ENCODE measurements around the gene PRICKLE3.

Gene PRICKLE3

DNA sequence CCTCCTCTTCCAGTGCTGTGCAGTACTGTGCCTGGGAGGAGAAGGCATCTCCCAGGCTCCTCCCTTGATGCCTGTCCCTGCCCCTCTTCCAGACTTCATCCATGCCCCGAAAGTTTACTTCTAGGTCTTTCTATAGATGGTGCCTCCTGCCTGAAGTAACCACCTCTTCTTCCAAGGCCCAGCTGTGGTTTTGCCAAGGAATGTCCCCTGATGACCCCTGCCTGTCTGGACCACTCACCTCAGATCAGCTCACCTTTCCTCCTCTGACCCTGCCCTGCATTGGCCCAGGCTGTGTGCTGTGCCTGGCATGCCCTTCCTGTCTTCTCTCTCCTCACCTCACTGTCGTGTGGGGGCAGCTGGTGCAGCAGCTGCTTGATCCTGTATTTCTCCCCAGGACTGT is 6.8 kb downstream of the PRICKLE3 start:
- no peak overlapping the region for H3K9ac ChIP-seq (ENCODE audit: low read depth, low read length, poor library complexity, severe bottlenecking)
- no peaks in the 10 kb centered on the region for H3K9me3 ChIP-seq (ENCODE audit: insufficient read depth, low read depth, low read length)
- H3K27me3 ChIP-seq (ENCODE audit: insufficient read depth, low read length, poor library complexity, severe bottlenecking) = no peaks in the 10 kb centered on the region
- H3K79me2 ChIP-seq (ENCODE audit: insufficient read depth, low read length) = peaks cover 9% of the 10 kb centered on the region; the same call in 1 of the 2 replicates
- no peaks in the 10 kb centered on the region for H3K36me3 ChIP-seq (ENCODE audit: insufficient read depth, low read length)
- no peak overlapping the region for H2AFZ ChIP-seq (ENCODE audit: low read length)
- H3K4me2 ChIP-seq (ENCODE audit: low read depth, low read length, poor library complexity, severe bottlenecking) = no peak overlapping the region
- peaks cover 4% of the 10 kb centered on the region for H4K20me1 ChIP-seq (ENCODE audit: insufficient read depth, low read length, poor library complexity, severe bottlenecking)
- no peak overlapping the region for H3K4me3 ChIP-seq (ENCODE audit: low read length, poor library complexity, severe bottlenecking)
- no peaks in the 10 kb centered on the region for H3F3A ChIP-seq (ENCODE audit: low read depth)
- TF ChIP-seq EZH2phosphoT487 (IDR thresholded peaks at IDR 0.05; ENCODE audit: borderline replicate concordance) = no peak
- TF ChIP-seq, protein P1, sequence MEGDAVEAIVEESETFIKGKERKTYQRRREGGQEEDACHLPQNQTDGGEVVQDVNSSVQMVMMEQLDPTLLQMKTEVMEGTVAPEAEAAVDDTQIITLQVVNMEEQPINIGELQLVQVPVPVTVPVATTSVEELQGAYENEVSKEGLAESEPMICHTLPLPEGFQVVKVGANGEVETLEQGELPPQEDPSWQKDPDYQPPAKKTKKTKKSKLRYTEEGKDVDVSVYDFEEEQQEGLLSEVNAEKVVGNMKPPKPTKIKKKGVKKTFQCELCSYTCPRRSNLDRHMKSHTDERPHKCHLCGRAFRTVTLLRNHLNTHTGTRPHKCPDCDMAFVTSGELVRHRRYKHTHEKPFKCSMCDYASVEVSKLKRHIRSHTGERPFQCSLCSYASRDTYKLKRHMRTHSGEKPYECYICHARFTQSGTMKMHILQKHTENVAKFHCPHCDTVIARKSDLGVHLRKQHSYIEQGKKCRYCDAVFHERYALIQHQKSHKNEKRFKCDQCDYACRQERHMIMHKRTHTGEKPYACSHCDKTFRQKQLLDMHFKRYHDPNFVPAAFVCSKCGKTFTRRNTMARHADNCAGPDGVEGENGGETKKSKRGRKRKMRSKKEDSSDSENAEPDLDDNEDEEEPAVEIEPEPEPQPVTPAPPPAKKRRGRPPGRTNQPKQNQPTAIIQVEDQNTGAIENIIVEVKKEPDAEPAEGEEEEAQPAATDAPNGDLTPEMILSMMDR (conservative IDR thresholded peaks at IDR 0.05; ENCODE audit: low read length) = no peak
- H3K9me2 ChIP-seq (replicated peaks; ENCODE audit: low read depth, low read length) = no peaks in the 10 kb centered on the region
- H3K4me1 ChIP-seq (ENCODE audit: insufficient read depth, low read length, poor library complexity, severe bottlenecking) = peaks cover 7% of the 10 kb centered on the region

DNA sequence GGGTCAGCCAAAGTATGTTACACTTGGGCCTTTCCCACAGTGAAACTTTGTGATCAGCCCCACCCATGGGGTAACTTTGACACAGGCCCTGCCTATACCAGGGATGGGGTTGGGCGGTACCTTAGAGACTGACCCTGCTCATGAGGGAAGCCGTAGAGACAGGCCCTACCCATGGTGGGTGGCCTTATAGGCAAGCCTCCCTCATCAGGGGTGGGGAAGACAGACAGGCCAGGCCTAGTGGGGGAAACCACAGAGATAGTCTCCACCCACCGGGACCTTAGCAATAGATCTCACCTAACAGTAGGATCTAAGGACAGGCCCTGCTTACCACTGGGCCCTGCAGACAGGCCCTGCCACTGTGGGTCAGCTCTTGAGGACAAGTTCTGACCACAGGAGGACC is 7.6 kb downstream of the PRICKLE3 start:
- Histone ChIP-seq H3K4me1 (ENCODE audit: insufficient read depth, low read length, poor library complexity, severe bottlenecking) (peaks cover 11% of the 10 kb centered on the region), H3K9me2 (replicated peaks; ENCODE audit: low read depth, low read length) (no peaks in the 10 kb centered on the region), H3K9ac (ENCODE audit: low read depth, low read length, poor library complexity, severe bottlenecking) (no peak overlapping the region), H3F3A (ENCODE audit: low read depth) (no peaks in the 10 kb centered on the region), H3K79me2 (ENCODE audit: insufficient read depth, low read length) (peaks cover 14% of the 10 kb centered on the region), H4K20me1 (ENCODE audit: insufficient read depth, low read length, poor library complexity, severe bottlenecking) (peaks cover 5% of the 10 kb centered on the region), H3K4me3 (ENCODE audit: low read length, poor library complexity, severe bottlenecking) (no peak overlapping the region), H3K36me3 (ENCODE audit: insufficient read depth, low read length) (no peaks in the 10 kb centered on the region), H2AFZ (ENCODE audit: low read length) (no peak overlapping the region), H3K4me2 (ENCODE audit: low read depth, low read length, poor library complexity, severe bottlenecking) (no peak overlapping the region), H3K9me3 (ENCODE audit: insufficient read depth, low read depth, low read length) (no peaks in the 10 kb centered on the region), H3K27me3 (ENCODE audit: insufficient read depth, low read length, poor library complexity, severe bottlenecking) (no peaks in the 10 kb centered on the region)
- TF ChIP-seq, protein P1 (conservative IDR thresholded peaks at IDR 0.05; ENCODE audit: low read length) = no peak
- TF ChIP-seq EZH2phosphoT487 (IDR thresholded peaks at IDR 0.05; ENCODE audit: borderline replicate concordance) = no peak

DNA sequence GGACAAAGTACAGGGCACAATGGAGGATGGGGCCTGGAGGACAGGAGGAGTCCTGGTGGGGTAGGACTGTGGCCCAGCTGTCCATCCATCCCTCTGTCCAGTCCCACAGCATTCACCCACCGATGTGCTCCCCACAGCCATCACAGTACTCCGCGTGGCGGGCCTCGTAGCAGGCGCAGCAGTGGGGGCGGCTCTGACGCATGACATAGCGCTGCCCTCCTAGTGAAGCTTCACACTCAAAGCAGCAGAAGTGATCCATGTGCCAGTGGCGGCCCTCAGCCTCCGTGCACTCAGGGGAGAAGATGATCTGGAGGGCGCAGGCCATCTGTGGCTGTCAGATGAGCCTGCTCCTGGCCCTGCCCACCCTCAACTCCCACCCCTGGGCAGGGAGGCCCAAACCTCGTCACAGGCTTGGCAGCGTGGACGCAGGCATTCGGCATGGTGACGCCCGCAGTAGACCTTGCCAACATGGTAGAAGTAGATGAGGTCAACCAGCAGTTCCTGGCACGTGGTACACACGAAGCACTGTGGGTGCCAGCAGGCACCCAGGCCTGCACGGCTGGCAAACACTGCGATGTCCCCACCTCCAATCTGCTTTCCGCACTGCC is 8.2 kb downstream of the PRICKLE3 start:
- Histone ChIP-seq H3K4me1 (ENCODE audit: insufficient read depth, low read length, poor library complexity, severe bottlenecking) (peaks cover 16% of the 10 kb centered on the region), H3K4me2 (ENCODE audit: low read depth, low read length, poor library complexity, severe bottlenecking) (no peak overlapping the region), H3K4me3 (ENCODE audit: low read length, poor library complexity, severe bottlenecking) (no peak overlapping the region), H3K9me3 (ENCODE audit: insufficient read depth, low read depth, low read length) (no peaks in the 10 kb centered on the region), H3K79me2 (ENCODE audit: insufficient read depth, low read length) (peaks cover 18% of the 10 kb centered on the region), H3F3A (ENCODE audit: low read depth) (no peaks in the 10 kb centered on the region), H3K9ac (ENCODE audit: low read depth, low read length, poor library complexity, severe bottlenecking) (no peak overlapping the region), H3K27me3 (ENCODE audit: insufficient read depth, low read length, poor library complexity, severe bottlenecking) (no peaks in the 10 kb centered on the region), H3K9me2 (replicated peaks; ENCODE audit: low read depth, low read length) (no peaks in the 10 kb centered on the region), H2AFZ (ENCODE audit: low read length) (no peak overlapping the region), H3K36me3 (ENCODE audit: insufficient read depth, low read length) (no peaks in the 10 kb centered on the region), H4K20me1 (ENCODE audit: insufficient read depth, low read length, poor library complexity, severe bottlenecking) (peaks cover 11% of the 10 kb centered on the region)
- TF ChIP-seq EZH2phosphoT487 (IDR thresholded peaks at IDR 0.05; ENCODE audit: borderline replicate concordance) = no peak
- TF ChIP-seq, protein P1 (conservative IDR thresholded peaks at IDR 0.05; ENCODE audit: low read length) = no peak
